Sigmoid colon (tissue), 7 donors: ENCODE results near the gene CRELD2. TPM values are rescaled to one million over a fixed set of nuclear protein-coding genes. Genes with fewer than 3 reads are reported as not detected.

Experiments used
- DNase-seq: peaks from one replicate; pipeline ENCODE4 v3.0.0-alpha.2; 2019
- H3K27ac ChIP-seq, 4 donors: fragments of 200-600 bp; sonication (generic); one replicate each; pipeline ENCODE4 v1.5.1; 2016 to 2019; ENCODE audit warnings: mild to moderate bottlenecking in 1 of 4
- H3K27me3 ChIP-seq, 3 donors: fragments of 200-600 bp; sonication (generic); one replicate each; pipeline ENCODE4 v1.5.1; 2019; ENCODE audit warnings: mild to moderate bottlenecking in 1 of 3
- H3K36me3 ChIP-seq, 4 donors: fragments of 200-600 bp; sonication (generic); one replicate each; pipeline ENCODE4 v1.5.1; 2016 to 2019
- H3K4me1 ChIP-seq, 4 donors: fragments of 200-600 bp; sonication (generic); one replicate each; pipeline ENCODE4 v1.5.1; 2017 to 2019
- H3K4me3 ChIP-seq, 4 donors: fragments of 200-600 bp; sonication (generic); one replicate each; pipeline ENCODE4 v1.5.1; 2017 to 2019; ENCODE audit warnings: mild to moderate bottlenecking in 2 of 4, moderate library complexity in 1 of 4
- H3K9me3 ChIP-seq, 4 donors: fragments of 200-600 bp in 3 of 4; sonication (generic) in 3 of 4; one replicate each; pipeline versions ENCODE4 v1.5.1 to v1.6.1; 2013 to 2019
- CTCF ChIP-seq, 4 experiments: fragments of 450-650 bp in 3 of 4; fragments of 200-600 bp in 1 of 4; IDR thresholded peaks; one replicate each; pipeline ENCODE4 v1.5.1; 2016 to 2019; ENCODE audit warnings: antibody characterized with exemption in 4 of 4, mild to moderate bottlenecking in 3 of 4, moderate library complexity in 2 of 4
- EP300 ChIP-seq, 4 donors: sonication (generic); formaldehyde crosslinking; IDR thresholded peaks; one replicate each; pipeline ENCODE4 v1.6.1; 2017; ENCODE audit warnings: antibody characterized with exemption in 4 of 4
- POLR2A ChIP-seq, 2 donors: fragments of 450-650 bp; IDR thresholded peaks; one replicate each; pipeline ENCODE4 v1.6.1; 2016; ENCODE audit warnings: antibody characterized with exemption in 2 of 2, mild to moderate bottlenecking in 2 of 2, moderate library complexity in 2 of 2
- POLR2AphosphoS5 ChIP-seq, 4 donors: sonication (generic); formaldehyde crosslinking; IDR thresholded peaks; one replicate each; pipeline ENCODE4 v1.6.1; 2017; ENCODE audit warnings: antibody characterized with exemption in 4 of 4
- WGBS, 2 donors: extraction: QIAGEN DNeasy Blood & Tissue Kit; methylation state at CpG; one replicate each; pipeline ENCODE4 v1.1.7; 2013; 5-methylcytosine and 5-hydroxymethylcytosine counted together
- intact Hi-C: fragments of 100-400 bp; cut with DNase I; formaldehyde crosslinking; loops from one replicate; pipeline ENCODE4 v1.15.1; 2023
- polyA plus RNA-seq, 3 donors: library from polyadenylated mRNA; stranded (reverse); fragments of 200-250 nt; gene quantifications; one replicate each; pipeline ENCODE4 v1.2.3, GENCODE V29; 2013
- total RNA-seq, 4 donors: library from RNA; depleted of rRNA; stranded (reverse); fragments of >200 nt; gene quantifications; one replicate each; pipeline ENCODE4 v1.1.0, GENCODE V29; 2016
- donor health status: healthy with polysubstance abuse.
- donor health status: Bipolar disorder and iron deficiency.
- donor health status: healthy.

The CRELD2 gene
- total and polyA plus RNA-seq, 7 donors = 9.2 to 97.7 (median 20.2) TPM

GRCh38 chr22:49953680-49954344 lies 35.4 kb downstream of the CRELD2 start:
- no peaks in the 10 kb centered on the region for H3K36me3 ChIP-seq
- intact Hi-C loops = no loop called here
- no peak for TF ChIP-seq POLR2A (IDR thresholded peaks at IDR 0.05)
- TF ChIP-seq EP300 (IDR thresholded peaks at IDR 0.05) = no peak
- no peak for TF ChIP-seq CTCF (IDR thresholded peaks at IDR 0.05)
- no peak for TF ChIP-seq POLR2AphosphoS5 (IDR thresholded peaks at IDR 0.05)
- no peak for DNase-seq
- H3K27me3 ChIP-seq = no peaks in the 10 kb centered on the region
- H3K9me3 ChIP-seq = no peaks in the 10 kb centered on the region
- no peak overlapping the region for H3K4me3 ChIP-seq
- peaks cover 0 to 21% (median 19%) of the 10 kb centered on the region in 4 donors for H3K4me1 ChIP-seq
- H3K27ac ChIP-seq = peak overlapping the region; percentile 10 to 33 (median 21)
- WGBS, 2 donors = 75 to 85% methylated on average over 18 of the region's 18 CpGs

DNA sequence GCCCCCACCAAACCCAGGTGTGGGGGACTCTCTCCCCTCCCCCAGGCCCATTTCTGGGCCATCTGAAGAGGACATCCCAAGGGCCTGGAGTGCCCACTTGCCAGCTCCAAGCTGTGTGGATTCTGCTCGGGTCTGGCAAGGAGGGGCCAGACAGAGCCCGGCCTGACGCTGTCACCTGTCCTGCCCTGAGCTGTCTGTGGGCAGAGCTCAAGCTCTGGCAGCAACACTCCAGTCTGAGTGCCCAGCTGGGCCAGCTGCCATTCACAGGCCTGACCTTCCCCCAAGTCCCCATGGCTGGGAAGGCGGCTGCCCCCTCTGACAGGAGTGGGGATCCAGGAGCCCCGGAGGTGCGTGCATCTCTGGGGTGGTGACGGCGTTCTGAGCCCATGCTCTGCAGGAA lies 35.9 kb downstream of the CRELD2 start:
- intact Hi-C loops = no loop called here
- H3K9me3 ChIP-seq = no peaks in the 10 kb centered on the region
- no peak overlapping the region for H3K4me3 ChIP-seq
- WGBS, 2 donors = 73 to 88% methylated on average over 8 of the region's 8 CpGs
- no peak for TF ChIP-seq POLR2AphosphoS5 (IDR thresholded peaks at IDR 0.05)
- TF ChIP-seq CTCF (IDR thresholded peaks at IDR 0.05) = no peak
- TF ChIP-seq POLR2A (IDR thresholded peaks at IDR 0.05) = no peak
- TF ChIP-seq EP300 (IDR thresholded peaks at IDR 0.05) = no peak
- no peak for DNase-seq
- peak overlapping the region in 3 of 4 donors; percentile 11 to 33 (median 31) for H3K27ac ChIP-seq
- H3K27me3 ChIP-seq = no peaks in the 10 kb centered on the region
- peaks cover 0 to 21% (median 21%) of the 10 kb centered on the region in 4 donors for H3K4me1 ChIP-seq
- H3K36me3 ChIP-seq = no peaks in the 10 kb centered on the region

- intact Hi-C loops = no loop called here
- H3K9me3 ChIP-seq = no peaks in the 10 kb centered on the region
Measured at GRCh38 chr22:49954991-49955580, 36.7 kb downstream of the CRELD2 start.

DNA sequence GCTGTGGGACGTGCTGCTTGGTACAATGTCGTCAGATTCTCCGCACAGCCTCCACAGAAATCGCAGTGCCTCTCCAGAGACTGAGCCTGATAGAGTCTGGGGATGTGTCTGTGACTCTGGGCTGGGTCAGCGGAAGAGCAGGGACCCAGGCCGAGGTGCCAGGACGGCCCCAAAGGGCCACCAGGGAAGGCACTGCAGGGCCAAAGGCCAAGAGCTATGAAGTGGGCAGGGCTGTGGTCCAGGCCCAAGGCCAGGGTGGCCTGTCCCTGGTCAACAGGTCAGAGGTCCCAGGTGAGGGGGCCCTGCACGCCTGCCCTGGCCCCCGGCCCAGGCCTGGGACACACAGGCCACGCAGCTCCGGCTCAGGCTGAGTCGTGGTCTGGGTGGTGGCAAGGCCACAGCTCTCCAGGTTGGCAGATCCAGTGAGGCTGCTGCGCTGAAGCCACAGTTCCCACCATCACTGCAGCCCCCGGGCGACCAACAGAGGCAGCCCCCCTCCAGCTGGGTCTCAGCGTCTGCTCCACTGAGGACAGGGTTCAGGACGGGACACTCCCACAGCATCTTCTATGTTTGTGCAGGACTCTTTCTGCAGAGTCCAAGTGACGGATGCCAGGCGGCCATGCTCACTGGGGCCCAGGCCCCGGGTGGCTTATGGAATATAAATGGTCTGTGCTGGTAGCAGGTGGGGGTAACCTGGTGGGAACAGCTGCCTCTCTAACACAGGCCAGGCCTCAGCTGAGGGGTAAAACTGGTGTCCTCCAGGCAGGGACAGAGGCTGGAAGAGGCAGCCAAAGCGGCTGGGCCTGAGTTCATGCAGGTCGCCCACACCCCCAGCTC lies 37.4 kb downstream of the CRELD2 start:
- Histone ChIP-seq H3K27me3 (no peaks in the 10 kb centered on the region), H3K27ac (no peak overlapping the region), H3K4me1 (peaks cover 0 to 28% (median 27%) of the 10 kb centered on the region in 4 donors), H3K36me3 (no peaks in the 10 kb centered on the region), H3K9me3 (no peaks in the 10 kb centered on the region), H3K4me3 (no peak overlapping the region)
- no peak for TF ChIP-seq EP300 (IDR thresholded peaks at IDR 0.05)
- no peak for TF ChIP-seq POLR2A (IDR thresholded peaks at IDR 0.05)
- TF ChIP-seq CTCF (IDR thresholded peaks at IDR 0.05) = no peak
- no peak for TF ChIP-seq POLR2AphosphoS5 (IDR thresholded peaks at IDR 0.05)
- intact Hi-C loops = no loop called here
- WGBS, 2 donors = 94% methylated on average over 22 of the region's 22 CpGs
- peak; percentile 53 for DNase-seq

More at GRCh38 chr22:49954991-49955580, 36.7 kb downstream of the CRELD2 start:
- WGBS, 2 donors = 86 to 88% methylated on average over 15 of the region's 15 CpGs
- peak overlapping the region in 1 of 4 donors; percentile 33 for H3K27ac ChIP-seq
- H3K4me1 ChIP-seq = peaks cover 0 to 28% (median 27%) of the 10 kb centered on the region in 4 donors
- H3K4me3 ChIP-seq = no peak overlapping the region
- H3K27me3 ChIP-seq = no peaks in the 10 kb centered on the region
- no peaks in the 10 kb centered on the region for H3K36me3 ChIP-seq
- DNase-seq = peak; percentile 53
- TF ChIP-seq POLR2AphosphoS5 (IDR thresholded peaks at IDR 0.05) (no peak), POLR2A (IDR thresholded peaks at IDR 0.05) (no peak), CTCF (IDR thresholded peaks at IDR 0.05) (no peak), EP300 (IDR thresholded peaks at IDR 0.05) (no peak)
